GM20000 (cell line): Measurements from ENCODE around the gene MAGEH1.
"Not testable (repeated sequence)": the region's sequence is repeated elsewhere in the genome, so short reads cannot be mapped to it uniquely, and the experiment has no call there.

Source experiments
- DNase-seq: peaks from one replicate; pipeline ENCODE4 v3.0.0; 2012; ENCODE audit warnings: low spot score
- TF ChIP-seq, protein P1 (sequence below): IDR thresholded peaks from 2 replicates; pipeline ENCODE4 v1.5.1; 2012; ENCODE audit warnings: mild to moderate bottlenecking, control low read depth; ENCODE audit errors: extremely low read depth, missing control alignments

Gene MAGEH1

DNA sequence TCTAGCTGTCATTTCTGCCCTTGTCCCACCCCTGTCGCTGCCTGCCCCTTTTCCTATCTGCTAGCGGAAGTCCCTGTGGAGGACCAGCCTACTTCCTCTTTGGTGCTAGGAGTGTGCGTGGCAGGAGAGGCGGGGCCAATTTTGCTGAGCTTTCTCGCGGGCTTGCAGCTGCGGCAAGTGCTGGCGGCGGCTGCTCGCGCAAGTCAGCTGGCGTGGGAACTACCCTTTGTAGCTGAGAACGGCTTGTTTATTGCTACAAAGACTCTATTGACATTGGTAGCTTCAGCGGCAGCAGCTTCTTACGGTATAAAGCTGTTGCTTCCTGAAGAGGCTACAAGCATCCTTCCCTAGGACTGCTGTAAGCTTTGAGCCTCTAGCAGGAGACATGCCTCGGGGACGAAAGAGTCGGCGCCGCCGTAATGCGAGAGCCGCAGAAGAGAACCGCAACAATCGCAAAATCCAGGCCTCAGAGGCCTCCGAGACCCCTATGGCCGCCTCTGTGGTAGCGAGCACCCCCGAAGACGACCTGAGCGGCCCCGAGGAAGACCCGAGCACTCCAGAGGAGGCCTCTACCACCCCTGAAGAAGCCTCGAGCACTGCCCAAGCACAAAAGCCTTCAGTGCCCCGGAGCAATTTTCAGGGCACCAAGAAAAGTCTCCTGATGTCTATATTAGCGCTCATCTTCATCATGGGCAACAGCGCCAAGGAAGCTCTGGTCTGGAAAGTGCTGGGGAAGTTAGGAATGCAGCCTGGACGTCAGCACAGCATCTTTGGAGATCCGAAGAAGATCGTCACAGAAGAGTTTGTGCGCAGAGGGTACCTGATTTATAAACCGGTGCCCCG is at the start of gene MAGEH1:
MAGEH1 (plus strand) TSS at position 138 of the 843 bp plus-strand sequence; CDS start at position 386, 248 bp downstream.
- TF ChIP-seq, protein P1, sequence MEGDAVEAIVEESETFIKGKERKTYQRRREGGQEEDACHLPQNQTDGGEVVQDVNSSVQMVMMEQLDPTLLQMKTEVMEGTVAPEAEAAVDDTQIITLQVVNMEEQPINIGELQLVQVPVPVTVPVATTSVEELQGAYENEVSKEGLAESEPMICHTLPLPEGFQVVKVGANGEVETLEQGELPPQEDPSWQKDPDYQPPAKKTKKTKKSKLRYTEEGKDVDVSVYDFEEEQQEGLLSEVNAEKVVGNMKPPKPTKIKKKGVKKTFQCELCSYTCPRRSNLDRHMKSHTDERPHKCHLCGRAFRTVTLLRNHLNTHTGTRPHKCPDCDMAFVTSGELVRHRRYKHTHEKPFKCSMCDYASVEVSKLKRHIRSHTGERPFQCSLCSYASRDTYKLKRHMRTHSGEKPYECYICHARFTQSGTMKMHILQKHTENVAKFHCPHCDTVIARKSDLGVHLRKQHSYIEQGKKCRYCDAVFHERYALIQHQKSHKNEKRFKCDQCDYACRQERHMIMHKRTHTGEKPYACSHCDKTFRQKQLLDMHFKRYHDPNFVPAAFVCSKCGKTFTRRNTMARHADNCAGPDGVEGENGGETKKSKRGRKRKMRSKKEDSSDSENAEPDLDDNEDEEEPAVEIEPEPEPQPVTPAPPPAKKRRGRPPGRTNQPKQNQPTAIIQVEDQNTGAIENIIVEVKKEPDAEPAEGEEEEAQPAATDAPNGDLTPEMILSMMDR: no peak

GRCh38 chrX:55427079-55427478 is 24.8 kb upstream of the MAGEH1 start:
- DNase-seq: not testable (repeated sequence)

More for the DNA sequence above, at the start of gene MAGEH1:
- DNase-seq: peak; percentile 76

- not testable (repeated sequence) for DNase-seq
These were observed 8.5 kb upstream of the MAGEH1 start for GRCh38 chrX:55443468-55443867.

- TF ChIP-seq, protein P1: no peak
- DNase-seq: no peak
These were observed 1.7 kb upstream of the MAGEH1 start for GRCh38 chrX:55450259-55450658.

- DNase-seq: no peak
- TF ChIP-seq, protein P1: no peak
These were observed 786 bp upstream of the MAGEH1 start for GRCh38 chrX:55451141-55451540.

DNA sequence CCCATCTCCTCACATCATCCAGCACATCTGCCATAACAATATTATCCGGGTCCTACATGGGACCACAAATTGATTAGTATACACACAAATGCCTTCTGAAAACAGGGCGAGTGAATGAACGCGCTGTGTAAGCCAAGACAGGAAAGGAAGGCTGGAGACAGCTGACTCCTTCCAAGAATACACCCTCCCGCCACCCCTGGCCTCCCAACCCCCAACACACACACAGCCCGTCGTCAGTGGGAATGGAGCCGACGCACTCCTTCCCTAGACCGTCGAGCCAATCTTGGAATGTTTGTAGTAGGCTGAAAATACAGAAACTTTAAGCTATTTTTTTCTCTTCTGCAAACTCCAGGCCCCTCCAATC is 319 bp upstream of the MAGEH1 start:
- DNase-seq: no peak
- TF ChIP-seq, protein P1: no peak

GRCh38 chrX:55452833-55453124 is 852 bp downstream of the MAGEH1 start:
- no peak for DNase-seq
- TF ChIP-seq, protein P1: no peak

- DNase-seq: not testable (repeated sequence)
These were observed 3.8 kb downstream of the MAGEH1 start for GRCh38 chrX:55455708-55456107.

GRCh38 chrX:55459426-55459825 is 7.5 kb downstream of the MAGEH1 start:
- not testable (repeated sequence) for DNase-seq

GRCh38 chrX:55459926-55460325 is 8.0 kb downstream of the MAGEH1 start:
- not testable (repeated sequence) for DNase-seq

DNA sequence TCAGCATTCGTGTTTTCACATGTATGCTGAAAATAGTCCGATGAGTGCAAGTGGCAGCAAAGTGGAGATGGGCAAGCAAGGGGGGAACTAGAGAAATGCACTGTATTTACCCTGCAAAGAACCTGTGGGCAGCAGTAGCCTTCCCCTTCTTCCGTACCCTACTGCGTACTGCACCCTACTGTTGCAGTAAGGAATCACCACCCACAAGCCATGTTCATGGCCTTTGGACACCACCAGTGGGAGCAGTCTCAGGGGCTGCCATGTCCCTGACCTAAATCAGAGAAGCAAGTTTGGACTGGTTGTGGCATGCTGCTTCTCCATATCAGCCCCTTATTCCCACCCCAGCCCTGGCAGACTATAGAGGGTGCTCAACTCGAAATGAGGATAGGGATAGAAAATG is 12.1 kb downstream of the MAGEH1 start:
- not testable (repeated sequence) for DNase-seq

DNA sequence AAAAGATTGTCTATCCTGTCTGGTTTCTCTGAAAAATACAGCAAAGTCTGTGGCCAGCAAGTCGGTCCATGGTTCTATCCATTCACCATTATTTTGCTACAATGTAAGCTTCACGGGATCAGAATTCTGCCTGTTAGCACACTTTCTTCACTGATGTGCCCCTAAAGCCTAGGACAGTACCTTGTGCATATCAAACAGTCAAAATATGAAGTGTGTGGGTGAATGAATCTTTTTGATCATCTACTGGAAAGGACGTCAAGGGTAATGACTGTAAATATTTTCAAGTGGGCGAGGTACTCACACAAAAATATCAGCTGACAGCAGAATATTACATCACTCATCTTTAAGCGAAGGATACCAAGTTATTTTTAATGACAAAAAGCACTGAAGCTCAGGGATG is 13.2 kb downstream of the MAGEH1 start:
- not testable (repeated sequence) for DNase-seq

DNA sequence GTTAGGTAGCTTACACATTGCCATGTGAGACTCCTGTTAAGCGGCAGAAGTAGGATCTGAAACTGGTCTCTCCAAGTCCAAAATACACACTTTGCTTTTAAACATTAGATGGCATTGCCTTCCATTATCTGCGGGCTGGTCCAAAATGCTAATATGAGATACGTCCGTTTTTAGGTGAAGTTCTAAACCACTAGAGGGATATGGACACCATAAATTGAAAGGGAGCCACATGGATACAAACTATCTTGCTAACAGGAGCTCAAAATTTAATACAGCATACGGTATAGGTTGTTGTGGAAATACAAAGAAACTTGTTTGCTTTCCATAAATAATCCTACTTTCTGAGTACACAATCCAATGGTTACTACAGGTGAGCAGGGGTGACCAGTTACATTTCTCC is 13.9 kb downstream of the MAGEH1 start:
- not testable (repeated sequence) for DNase-seq

DNA sequence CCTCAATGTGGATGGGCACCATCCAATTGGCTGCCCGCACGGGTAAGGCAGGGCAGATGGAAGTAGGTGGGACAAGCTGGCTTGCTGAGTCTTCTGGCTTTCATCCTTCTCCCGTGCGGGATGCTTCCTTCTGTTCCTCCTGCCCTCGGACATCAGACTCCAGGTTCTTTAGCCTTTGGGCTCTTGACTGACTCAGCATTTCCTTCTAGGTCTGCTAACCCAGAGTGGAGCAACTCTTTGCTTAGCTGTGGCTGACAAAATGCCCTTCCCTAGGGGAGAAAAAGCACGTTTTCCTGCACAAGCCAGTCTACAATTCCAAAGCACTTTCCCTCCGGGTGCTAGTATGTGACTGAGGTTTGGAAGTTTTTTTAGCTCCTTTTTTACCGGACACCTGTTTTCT is 28.0 kb downstream of the MAGEH1 start:
- not testable (repeated sequence) for DNase-seq
